SU-DHL-6 (cell line): ENCODE results near the gene ERICH4.

Source experiments
- EZH2phosphoT487 ChIP-seq: fragments of 200-600 bp; sonication (generic), shearing (Covaris generic); conservative IDR thresholded peaks from 2 replicates; pipeline ENCODE4 v1.6.1; 2018; ENCODE audit warnings: mild to moderate bottlenecking, antibody characterized with exemption, low read length, moderate library complexity, mixed read lengths
- TF ChIP-seq, protein P1 (sequence below): fragments of 200-600 bp; sonication (generic); IDR thresholded peaks from one replicate; pipeline ENCODE4 v1.5.1; 2017; ENCODE audit warnings: antibody characterized with exemption, mild to moderate bottlenecking, low read length, moderate library complexity; ENCODE audit not compliant: insufficient read depth, poor library complexity, severe bottlenecking

DNA sequence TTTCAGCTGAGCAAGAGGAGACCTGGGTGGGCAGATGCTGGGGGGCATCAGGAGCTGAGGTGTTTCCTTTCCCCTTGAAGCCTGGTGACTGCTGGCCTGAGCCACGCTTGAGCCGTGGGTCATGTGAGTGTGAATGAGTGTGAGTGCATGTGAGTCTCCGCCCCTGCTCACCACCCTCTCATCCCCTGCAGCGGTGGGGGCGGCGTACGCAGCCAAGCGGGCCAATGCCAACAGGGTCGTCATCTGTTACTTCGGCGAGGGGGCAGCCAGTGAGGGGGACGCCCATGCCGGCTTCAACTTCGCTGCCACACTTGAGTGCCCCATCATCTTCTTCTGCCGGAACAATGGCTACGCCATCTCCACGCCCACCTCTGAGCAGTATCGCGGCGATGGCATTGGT is 21.0 kb upstream of the ERICH4 start:
- TF ChIP-seq, protein P1, sequence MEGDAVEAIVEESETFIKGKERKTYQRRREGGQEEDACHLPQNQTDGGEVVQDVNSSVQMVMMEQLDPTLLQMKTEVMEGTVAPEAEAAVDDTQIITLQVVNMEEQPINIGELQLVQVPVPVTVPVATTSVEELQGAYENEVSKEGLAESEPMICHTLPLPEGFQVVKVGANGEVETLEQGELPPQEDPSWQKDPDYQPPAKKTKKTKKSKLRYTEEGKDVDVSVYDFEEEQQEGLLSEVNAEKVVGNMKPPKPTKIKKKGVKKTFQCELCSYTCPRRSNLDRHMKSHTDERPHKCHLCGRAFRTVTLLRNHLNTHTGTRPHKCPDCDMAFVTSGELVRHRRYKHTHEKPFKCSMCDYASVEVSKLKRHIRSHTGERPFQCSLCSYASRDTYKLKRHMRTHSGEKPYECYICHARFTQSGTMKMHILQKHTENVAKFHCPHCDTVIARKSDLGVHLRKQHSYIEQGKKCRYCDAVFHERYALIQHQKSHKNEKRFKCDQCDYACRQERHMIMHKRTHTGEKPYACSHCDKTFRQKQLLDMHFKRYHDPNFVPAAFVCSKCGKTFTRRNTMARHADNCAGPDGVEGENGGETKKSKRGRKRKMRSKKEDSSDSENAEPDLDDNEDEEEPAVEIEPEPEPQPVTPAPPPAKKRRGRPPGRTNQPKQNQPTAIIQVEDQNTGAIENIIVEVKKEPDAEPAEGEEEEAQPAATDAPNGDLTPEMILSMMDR = no peak
- no peak for TF ChIP-seq EZH2phosphoT487
